Fibroblast of lung (primary cell): ENCODE results near the gene CAMTA1. TPM values are rescaled to one million over a fixed set of nuclear protein-coding genes. Genes with fewer than 3 reads are reported as not detected.

Experiments used
- DNase-seq, 2 donors: peaks; one replicate each; pipeline versions ENCODE4 v3.0.0 to v3.0.0-alpha.2; 2010; ENCODE audit warnings: low read depth in 2 of 2
- H2AFZ ChIP-seq: 2 replicates; pipeline ENCODE4 v1.5.1; 2012; ENCODE audit warnings: low read length, control low read depth, inconsistent platforms
- H3K27ac ChIP-seq: 2 replicates; pipeline ENCODE4 v1.5.1; 2011; ENCODE audit warnings: low read length, control low read depth; ENCODE audit not compliant: insufficient read depth
- H3K27me3 ChIP-seq: 2 replicates; pipeline ENCODE4 v1.5.1; 2011; ENCODE audit warnings: mild to moderate bottlenecking, low read length; ENCODE audit not compliant: control insufficient read depth, insufficient read depth
- H3K36me3 ChIP-seq: 2 replicates; pipeline ENCODE4 v1.5.1; 2011; ENCODE audit warnings: low read length; ENCODE audit not compliant: control insufficient read depth, insufficient read depth
- H3K4me1 ChIP-seq: 2 replicates; pipeline ENCODE4 v1.5.1; 2011; ENCODE audit warnings: low read length; ENCODE audit not compliant: control insufficient read depth, insufficient read depth; ENCODE audit errors: extremely low read depth
- H3K4me2 ChIP-seq: 2 replicates; pipeline ENCODE4 v1.5.1; 2011; ENCODE audit warnings: low read length, control low read depth; ENCODE audit not compliant: insufficient read depth; ENCODE audit errors: extremely low read depth
- H3K4me3 ChIP-seq, 4 experiments: fragments of 200-600 bp in 1 of 4; sonication (generic) in 1 of 4; replicated peaks in 1 of 4; 2 replicates each; pipeline ENCODE4 v1.5.1; 2011 to 2016; ENCODE audit warnings: low read length in 4 of 4, low read depth in 3 of 4, mild to moderate bottlenecking in 3 of 4, control low read depth in 2 of 4, inconsistent platforms in 1 of 4, mixed read lengths in 1 of 4; ENCODE audit not compliant: insufficient read depth in 1 of 4; ENCODE audit errors: control extremely low read depth in 1 of 4
- H3K79me2 ChIP-seq: 2 replicates; pipeline ENCODE4 v1.5.1; 2012; ENCODE audit warnings: mild to moderate bottlenecking, low read length, inconsistent platforms; ENCODE audit not compliant: control insufficient read depth, insufficient read depth
- H3K9ac ChIP-seq: 2 replicates; pipeline ENCODE4 v1.5.1; 2011; ENCODE audit warnings: mild to moderate bottlenecking, low read length, control low read depth; ENCODE audit not compliant: insufficient read depth
- H3K9me3 ChIP-seq: 2 replicates; pipeline ENCODE4 v1.5.1; 2012; ENCODE audit warnings: low read depth, low read length; ENCODE audit not compliant: control insufficient read depth, insufficient read depth
- H4K20me1 ChIP-seq: 2 replicates; pipeline ENCODE4 v1.5.1; 2011; ENCODE audit warnings: low read length; ENCODE audit not compliant: control insufficient read depth, insufficient read depth; ENCODE audit errors: extremely low read depth
- CTCF ChIP-seq, 2 donors: IDR thresholded peaks in 1 of 2; conservative IDR thresholded peaks in 1 of 2; 1 replicate in 1 of 2; 2 replicates in 1 of 2; pipeline ENCODE4 v1.5.1; 2011 to 2012; ENCODE audit warnings: low read length in 2 of 2, control low read depth in 1 of 2, inconsistent platforms in 1 of 2, low read depth in 1 of 2, mild to moderate bottlenecking in 1 of 2
- EZH2 ChIP-seq: IDR thresholded peaks from 2 replicates; pipeline ENCODE4 v1.5.1; 2012; ENCODE audit warnings: low read length, control low read depth, mild to moderate bottlenecking; ENCODE audit errors: missing control alignments
- polyA plus RNA-seq, 2 donors: library from polyadenylated mRNA; depleted of rRNA in 1 of 2; stranded (reverse) in 1 of 2; unstranded in 1 of 2; fragments of >200 nt; gene quantifications; 2 replicates each; pipeline ENCODE4 v1.2.1, GENCODE V29; 2011 to 2012; ENCODE audit warnings: missing spikeins in 1 of 2
- total RNA-seq: library from RNA; depleted of rRNA; stranded (reverse); fragments of >200 nt; gene quantifications from 2 replicates; pipeline ENCODE4 v1.2.1, GENCODE V29; 2014

CAMTA1 gene
- total and polyA plus RNA-seq, 2 donors (not counting 1 experiment from before 2014, with no cell fraction given), result 47.6 to 86.0 TPM

- H3K4me3 ChIP-seq, result no peak overlapping the region
- no peak for DNase-seq
- no peaks in the 10 kb centered on the region for H3K4me1 ChIP-seq
- H2AFZ ChIP-seq, result no peak overlapping the region
- no peak overlapping the region for H3K27ac ChIP-seq
- no peaks in the 10 kb centered on the region for H3K79me2 ChIP-seq
- TF ChIP-seq CTCF (conservative IDR thresholded peaks at IDR 0.05 in 1 of 2, IDR thresholded peaks at IDR 0.05 in 1 of 2; ENCODE audit: low read depth in 1 of 2, low read length in 2 of 2) (no peak), EZH2 (no peak)
- no peak overlapping the region for H3K4me2 ChIP-seq
- no peaks in the 10 kb centered on the region for H3K27me3 ChIP-seq
- no peak overlapping the region for H3K9ac ChIP-seq
- no peaks in the 10 kb centered on the region for H4K20me1 ChIP-seq
- H3K9me3 ChIP-seq, result no peaks in the 10 kb centered on the region
- no peaks in the 10 kb centered on the region for H3K36me3 ChIP-seq
Observed at GRCh38 chr1:7011826-7012225, 226.6 kb downstream of the CAMTA1 start.

- H3K9me3 ChIP-seq, result no peaks in the 10 kb centered on the region
- no peaks in the 10 kb centered on the region for H4K20me1 ChIP-seq
- H3K27me3 ChIP-seq, result no peaks in the 10 kb centered on the region
- H2AFZ ChIP-seq, result no peak overlapping the region
- no peak overlapping the region for H3K9ac ChIP-seq
- no peaks in the 10 kb centered on the region for H3K79me2 ChIP-seq
- H3K27ac ChIP-seq, result no peak overlapping the region
- H3K4me1 ChIP-seq, result no peaks in the 10 kb centered on the region
- no peak overlapping the region for H3K4me3 ChIP-seq
- H3K4me2 ChIP-seq, result no peak overlapping the region
- no peak for DNase-seq
- TF ChIP-seq CTCF (conservative IDR thresholded peaks at IDR 0.05 in 1 of 2, IDR thresholded peaks at IDR 0.05 in 1 of 2; ENCODE audit: low read depth in 1 of 2, low read length in 2 of 2) (no peak), EZH2 (no peak)
- no peaks in the 10 kb centered on the region for H3K36me3 ChIP-seq
Observed at GRCh38 chr1:7012461-7012924, 227.2 kb downstream of the CAMTA1 start.

GRCh38 chr1:7013833-7014639, 228.8 kb downstream of the CAMTA1 start:
- no peak overlapping the region for H3K4me2 ChIP-seq
- H3K36me3 ChIP-seq, result no peaks in the 10 kb centered on the region
- H3K27me3 ChIP-seq, result no peaks in the 10 kb centered on the region
- no peak overlapping the region for H3K9ac ChIP-seq
- no peaks in the 10 kb centered on the region for H4K20me1 ChIP-seq
- no peaks in the 10 kb centered on the region for H3K9me3 ChIP-seq
- DNase-seq, result no peak
- H3K4me3 ChIP-seq, result no peak overlapping the region
- no peak overlapping the region for H3K27ac ChIP-seq
- no peak overlapping the region for H2AFZ ChIP-seq
- no peaks in the 10 kb centered on the region for H3K79me2 ChIP-seq
- no peak for TF ChIP-seq EZH2
- no peak for TF ChIP-seq CTCF (conservative IDR thresholded peaks at IDR 0.05 in 1 of 2, IDR thresholded peaks at IDR 0.05 in 1 of 2; ENCODE audit: low read depth in 1 of 2, low read length in 2 of 2)
- no peaks in the 10 kb centered on the region for H3K4me1 ChIP-seq
